Vagina (tissue), 2 donors: ENCODE results near the gene ATP4A. TPM values are rescaled to one million over a fixed set of nuclear protein-coding genes. Genes with fewer than 3 reads are reported as not detected.
A peak's percentile ranks its signal among the peaks of the same experiment; 100 is the strongest.
"Not testable (repeated sequence)": the region's sequence is repeated elsewhere in the genome, so short reads cannot be mapped to it uniquely, and the experiment has no call there.

Source experiments
- DNase-seq, 2 donors: peaks; one replicate each; pipeline ENCODE4 v3.0.0-alpha.2; 2017; ENCODE audit errors: extremely low spot score in 2 of 2
- H3K27ac ChIP-seq: fragments of 200-600 bp; sonication (generic); one replicate; pipeline ENCODE4 v1.5.1; 2019
- H3K27me3 ChIP-seq: fragments of 200-600 bp; sonication (generic); one replicate; pipeline ENCODE4 v1.5.1; 2019
- H3K36me3 ChIP-seq, 2 donors: fragments of 200-600 bp; sonication (generic); one replicate each; pipeline ENCODE4 v1.5.1; 2017 to 2019
- H3K4me1 ChIP-seq: fragments of 200-600 bp; sonication (generic); one replicate; pipeline ENCODE4 v1.5.1; 2019
- H3K4me3 ChIP-seq, 2 donors: fragments of 200-600 bp; sonication (generic); 1 replicate in 1 of 2; 2 replicates in 1 of 2; pipeline ENCODE4 v1.5.1; 2016 to 2019
- H3K9me3 ChIP-seq: fragments of 200-600 bp; sonication (generic); one replicate; pipeline ENCODE4 v1.5.1; 2019
- CTCF ChIP-seq, 3 experiments: fragments of 450-650 bp in 2 of 3; fragments of 200-600 bp in 1 of 3; sonication (generic) in 1 of 3; IDR thresholded peaks; one replicate each; pipeline ENCODE4 v1.5.1; 2017 to 2019; ENCODE audit warnings: antibody characterized with exemption in 3 of 3, mild to moderate bottlenecking in 2 of 3, moderate library complexity in 2 of 3
- POLR2A ChIP-seq, 2 donors: fragments of 450-650 bp; IDR thresholded peaks; one replicate each; pipeline ENCODE4 v1.6.1; 2017; ENCODE audit warnings: antibody characterized with exemption in 2 of 2, mild to moderate bottlenecking in 2 of 2, moderate library complexity in 2 of 2
- POLR2AphosphoS5 ChIP-seq, 2 donors: sonication (generic); formaldehyde crosslinking; IDR thresholded peaks; one replicate each; pipeline ENCODE4 v1.9.0; 2017; ENCODE audit warnings: antibody characterized with exemption in 2 of 2, mild to moderate bottlenecking in 2 of 2, low read depth in 1 of 2; ENCODE audit not compliant: insufficient read depth in 1 of 2
- intact Hi-C: fragments of 100-400 bp; cut with DNase I; formaldehyde crosslinking; loops from one replicate; pipeline ENCODE4 v1.15.1; 2023
- total RNA-seq: library from RNA; depleted of rRNA; stranded (reverse); fragments of >200 nt; gene quantifications from one replicate; pipeline ENCODE4 v1.2.3, GENCODE V29; 2016

Gene ATP4A
- total RNA-seq, 1 donor from 2014 or later: not detected

- Histone ChIP-seq H3K27me3 (no peaks in the 10 kb centered on the region), H3K4me1 (no peaks in the 10 kb centered on the region), H3K9me3 (no peaks in the 10 kb centered on the region), H3K36me3 (no peaks in the 10 kb centered on the region), H3K27ac (no peak overlapping the region), H3K4me3 (no peak overlapping the region)
- TF ChIP-seq POLR2AphosphoS5 (IDR thresholded peaks at IDR 0.05; ENCODE audit: insufficient read depth in 1 of 2, low read depth in 1 of 2): no peak
- no peak for TF ChIP-seq CTCF (IDR thresholded peaks at IDR 0.05)
- no peak for TF ChIP-seq POLR2A (IDR thresholded peaks at IDR 0.05)
- intact Hi-C loops: no loop called here
- no peak for DNase-seq
These were observed 32.5 kb upstream of the ATP4A start for GRCh38 chr19:35595928-35596327.

- H3K4me3 ChIP-seq, H3K27ac ChIP-seq, H3K9me3 ChIP-seq, intact Hi-C loops, H3K36me3 ChIP-seq, H3K27me3 ChIP-seq, DNase-seq, H3K4me1 ChIP-seq: not testable (repeated sequence)
These were observed 31.6 kb upstream of the ATP4A start for GRCh38 chr19:35595026-35595425.

GRCh38 chr19:35592226-35592625 lies 28.8 kb upstream of the ATP4A start:
- no peaks in the 10 kb centered on the region for H3K36me3 ChIP-seq
- H3K4me1 ChIP-seq: no peaks in the 10 kb centered on the region
- intact Hi-C loops: no loop called here
- no peak overlapping the region for H3K27ac ChIP-seq
- DNase-seq: no peak
- no peak overlapping the region for H3K4me3 ChIP-seq
- no peaks in the 10 kb centered on the region for H3K27me3 ChIP-seq
- TF ChIP-seq CTCF (IDR thresholded peaks at IDR 0.05) (peak in 2 of 3 experiments; percentile 2 to 28), POLR2A (IDR thresholded peaks at IDR 0.05) (no peak)
- no peaks in the 10 kb centered on the region for H3K9me3 ChIP-seq

GRCh38 chr19:35590875-35591274 lies 27.4 kb upstream of the ATP4A start:
- H3K27me3 ChIP-seq: no peaks in the 10 kb centered on the region
- no peaks in the 10 kb centered on the region for H3K4me1 ChIP-seq
- no peaks in the 10 kb centered on the region for H3K9me3 ChIP-seq
- no peak for DNase-seq
- intact Hi-C loops: no loop called here
- no peak overlapping the region for H3K4me3 ChIP-seq
- H3K27ac ChIP-seq: no peak overlapping the region
- no peaks in the 10 kb centered on the region for H3K36me3 ChIP-seq
- no peak for TF ChIP-seq POLR2AphosphoS5 (IDR thresholded peaks at IDR 0.05; ENCODE audit: insufficient read depth in 1 of 2, low read depth in 1 of 2)
- no peak for TF ChIP-seq POLR2A (IDR thresholded peaks at IDR 0.05)
- TF ChIP-seq CTCF (IDR thresholded peaks at IDR 0.05): no peak

- TF ChIP-seq POLR2A (IDR thresholded peaks at IDR 0.05) (no peak), CTCF (IDR thresholded peaks at IDR 0.05) (no peak)
- intact Hi-C loops: no loop called here
- H3K4me1 ChIP-seq: no peaks in the 10 kb centered on the region
- DNase-seq: no peak
- no peaks in the 10 kb centered on the region for H3K27me3 ChIP-seq
- H3K9me3 ChIP-seq: no peaks in the 10 kb centered on the region
- H3K4me3 ChIP-seq: no peak overlapping the region
- no peak overlapping the region for H3K27ac ChIP-seq
- no peaks in the 10 kb centered on the region for H3K36me3 ChIP-seq
These were observed 23.9 kb upstream of the ATP4A start for GRCh38 chr19:35587321-35587720.

- no peak within 1 kb of the TSS for H3K4me3 ChIP-seq
- no peaks in the 10 kb centered on the region for H3K36me3 ChIP-seq
- H3K4me1 ChIP-seq: no peaks in the 10 kb centered on the region
- no peak for DNase-seq
- no peaks in the 10 kb centered on the region for H3K9me3 ChIP-seq
- no peaks in the 10 kb centered on the region for H3K27me3 ChIP-seq
- intact Hi-C loops: no loop called here
- no peak within 1 kb of the TSS for H3K27ac ChIP-seq
- TF ChIP-seq CTCF (IDR thresholded peaks at IDR 0.05) (no peak), POLR2AphosphoS5 (IDR thresholded peaks at IDR 0.05; ENCODE audit: insufficient read depth in 1 of 2, low read depth in 1 of 2) (no peak), POLR2A (IDR thresholded peaks at IDR 0.05) (no peak)
These were observed 22.4 kb upstream of the ATP4A start, which contains the start of gene PMIS2 for GRCh38 chr19:35585848-35586247. PMIS2 (plus strand) TSS chr19:35586173; CDS start chr19:35586260, 87 bp downstream.
